Heart left ventricle (tissue), 13 donors: ENCODE measurements around the gene CIDEC.

Source experiments
- CTCF ChIP-seq, 12 donors: fragments of 200-600 bp; sonication (generic) in 4 of 12; IDR thresholded peaks; one replicate each; pipeline versions ENCODE4 v1.5.0 to v1.8.0; 2018 to 2022; ENCODE audit warnings: antibody characterized with exemption in 12 of 12, mild to moderate bottlenecking in 5 of 12
- POLR2A ChIP-seq, 2 donors: fragments of 450-650 bp; IDR thresholded peaks; one replicate each; pipeline ENCODE4 v1.6.1; 2017; ENCODE audit warnings: antibody characterized with exemption in 2 of 2, mild to moderate bottlenecking in 2 of 2, moderate library complexity in 2 of 2
- donor health status: ischemic (EF 13 %, LVEDD 7.1; RV severe dilation, severe dysfunction).
- donor health status: DM: no; HTN: yes; CAD: no.
- donor health status: DM: no; HTN: no; CAD: no.
- donor health status: ischemic (EF 25% LVEDD 6.9; RV normal size, moderate dysfunction).
- donor health status: ischemic (EF 25% LVEDD 5.7; RV mildly dilated, moderate dysfunction).
- donor health status: ischemic (EF 35%, LVEDD 5.7; RV mildly dilated, moderate dysfunction).
- donor health status: nonischemic (EF 11% LVEDD 7.7; RV severe dilation, severe dysfunction).
- donor health status: DM: yes; HTN: yes; CAD: no.
- donor health status: PGD.
- donor health status: ischemic (EF 29% LVEDD 5.4; RV normal size, mild dysfunction).
- donor health status: nonischemic (EF 23%, LVEDD 6.1; RV moderate dilation, normal function).

- TF ChIP-seq CTCF (IDR thresholded peaks at IDR 0.05) = no peak
- no peak for TF ChIP-seq POLR2A (IDR thresholded peaks at IDR 0.05)
Observed at GRCh38 chr3:9837701-9838582, 42.1 kb downstream of the CIDEC start.
